ENCODE results near the gene ZSWIM9. TPM values are rescaled to one million over a fixed set of nuclear protein-coding genes. Genes with fewer than 3 reads are reported as not detected.

ZSWIM9 gene
- total and polyA plus RNA-seq, 11 donors: 2.2 to 7.7 (median 6.2) TPM

DNA sequence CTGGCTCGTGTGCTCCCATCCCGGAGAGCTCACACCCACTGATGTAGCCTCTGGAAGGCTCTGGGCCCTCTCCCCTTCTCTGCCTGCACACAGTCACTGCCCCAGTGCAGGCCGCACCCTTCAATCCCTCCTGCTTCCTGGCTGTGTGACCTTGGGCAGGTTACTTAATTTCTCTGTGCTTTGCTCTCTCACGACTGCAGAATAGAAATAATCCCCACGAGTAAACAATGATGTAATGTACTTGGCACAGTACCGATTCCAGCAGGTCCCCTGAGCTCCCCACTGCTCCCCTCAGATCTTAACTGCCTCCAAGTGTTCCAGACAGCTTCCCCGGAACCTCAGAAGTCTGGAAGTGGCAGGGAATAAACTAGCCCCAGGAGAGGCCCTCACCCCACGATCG, 16.5 kb upstream of the ZSWIM9 start:
- WGBS, 4 donors: 45 to 68% (median 61%) methylated on average over 9 of the region's 9 CpGs
- no peaks in the 10 kb centered on the region for H3K27me3 ChIP-seq
- DNase-seq: no peak
- intact Hi-C loops (cut with DNase I): no loop called here
- no peak overlapping the region for H3K27ac ChIP-seq
- TF ChIP-seq, protein P1, sequence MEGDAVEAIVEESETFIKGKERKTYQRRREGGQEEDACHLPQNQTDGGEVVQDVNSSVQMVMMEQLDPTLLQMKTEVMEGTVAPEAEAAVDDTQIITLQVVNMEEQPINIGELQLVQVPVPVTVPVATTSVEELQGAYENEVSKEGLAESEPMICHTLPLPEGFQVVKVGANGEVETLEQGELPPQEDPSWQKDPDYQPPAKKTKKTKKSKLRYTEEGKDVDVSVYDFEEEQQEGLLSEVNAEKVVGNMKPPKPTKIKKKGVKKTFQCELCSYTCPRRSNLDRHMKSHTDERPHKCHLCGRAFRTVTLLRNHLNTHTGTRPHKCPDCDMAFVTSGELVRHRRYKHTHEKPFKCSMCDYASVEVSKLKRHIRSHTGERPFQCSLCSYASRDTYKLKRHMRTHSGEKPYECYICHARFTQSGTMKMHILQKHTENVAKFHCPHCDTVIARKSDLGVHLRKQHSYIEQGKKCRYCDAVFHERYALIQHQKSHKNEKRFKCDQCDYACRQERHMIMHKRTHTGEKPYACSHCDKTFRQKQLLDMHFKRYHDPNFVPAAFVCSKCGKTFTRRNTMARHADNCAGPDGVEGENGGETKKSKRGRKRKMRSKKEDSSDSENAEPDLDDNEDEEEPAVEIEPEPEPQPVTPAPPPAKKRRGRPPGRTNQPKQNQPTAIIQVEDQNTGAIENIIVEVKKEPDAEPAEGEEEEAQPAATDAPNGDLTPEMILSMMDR (IDR thresholded peaks at IDR 0.05): no peak
- no peak for TF ChIP-seq POLR2A (IDR thresholded peaks at IDR 0.05)
- peak in 2 of 4 donors; percentile 10 to 48 for ATAC-seq
- no peaks in the 10 kb centered on the region for H3K4me1 ChIP-seq
- H3K9me3 ChIP-seq: no peaks in the 10 kb centered on the region
- H3K36me3 ChIP-seq: peaks cover 0 to 30% (median 0%) of the 10 kb centered on the region in 9 donors
- no peak overlapping the region for H3K4me3 ChIP-seq

DNA sequence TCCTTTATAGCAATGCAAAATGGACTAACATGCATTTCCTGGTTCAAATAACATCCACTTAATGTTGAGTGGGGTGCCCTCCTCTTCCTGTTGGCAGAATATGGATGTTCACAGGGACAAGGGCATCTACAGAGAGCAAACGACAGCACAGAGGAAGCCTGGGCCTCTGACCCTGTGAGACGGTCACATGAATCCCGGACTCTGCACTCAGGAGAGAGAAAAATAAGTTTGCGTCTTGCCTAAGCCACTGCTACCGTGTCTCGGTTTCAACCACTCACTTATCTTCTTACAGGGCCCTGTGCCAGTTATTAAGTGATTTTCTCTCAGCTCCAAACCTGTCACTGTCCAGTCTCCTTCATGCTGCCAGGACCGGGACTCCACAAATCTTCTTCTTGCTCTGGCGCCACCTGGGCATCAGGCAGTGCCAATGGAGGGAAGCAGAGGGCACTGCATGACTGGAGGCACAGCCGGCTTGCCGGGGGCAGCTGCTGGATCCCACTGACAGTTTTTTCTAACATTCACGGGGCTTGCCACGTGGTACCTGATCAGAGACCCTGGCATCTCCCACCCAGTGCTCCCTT, 12.2 kb upstream of the ZSWIM9 start:
- H3K36me3 ChIP-seq: peaks cover 0 to 18% (median 0%) of the 10 kb centered on the region in 9 donors
- TF ChIP-seq, protein P1 (IDR thresholded peaks at IDR 0.05): peak in 5 of 12 donors; percentile 9 to 35 (median 14)
- TF ChIP-seq POLR2A (IDR thresholded peaks at IDR 0.05): no peak
- DNase-seq: peak in 2 of 5 donors; percentile 44 to 55
- no peaks in the 10 kb centered on the region for H3K9me3 ChIP-seq
- no peaks in the 10 kb centered on the region for H3K4me1 ChIP-seq
- WGBS, 4 donors: 57 to 66% (median 63%) methylated on average over 12 of the region's 12 CpGs
- no peak overlapping the region for H3K27ac ChIP-seq
- no peaks in the 10 kb centered on the region for H3K27me3 ChIP-seq
- H3K4me3 ChIP-seq: no peak overlapping the region
- peak in 3 of 4 donors; percentile 57 to 72 (median 65) for ATAC-seq
- intact Hi-C loops (cut with DNase I): no loop called here

DNA sequence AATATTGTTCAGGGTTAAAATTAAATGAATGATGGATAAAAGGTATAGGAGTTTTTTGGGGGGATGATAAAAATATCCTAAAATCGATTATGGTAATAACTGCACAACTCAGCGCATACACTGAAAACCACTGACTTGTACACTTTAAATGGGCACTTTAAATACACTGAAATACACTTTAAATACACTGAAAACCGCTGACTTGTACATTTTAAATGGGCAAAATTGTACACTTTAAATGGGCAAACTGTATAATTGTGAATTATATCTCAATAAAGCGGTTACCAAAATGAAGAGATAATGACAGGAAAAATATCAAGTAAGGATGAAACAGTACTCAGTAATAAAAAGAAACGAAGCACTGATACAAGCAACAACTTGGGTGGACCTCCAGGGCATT, 1.8 kb upstream of the ZSWIM9 start:
- no peak for TF ChIP-seq POLR2A (IDR thresholded peaks at IDR 0.05)
- TF ChIP-seq, protein P1 (IDR thresholded peaks at IDR 0.05): no peak
- intact Hi-C loops (cut with DNase I): no loop called here
- no peak for DNase-seq
- peaks cover 0 to 17% (median 6%) of the 10 kb centered on the region in 9 donors for H3K36me3 ChIP-seq
- 72 to 94% (median 88%) methylated on average over 5 of the region's 5 CpGs for WGBS, 4 donors
- peaks cover 0 to 20% (median 7%) of the 10 kb centered on the region in 12 donors for H3K4me1 ChIP-seq
- H3K27me3 ChIP-seq: no peaks in the 10 kb centered on the region
- H3K9me3 ChIP-seq: no peaks in the 10 kb centered on the region
- H3K27ac ChIP-seq: no peak overlapping the region
- H3K4me3 ChIP-seq: peak overlapping the region in 1 of 12 donors; percentile 80
- ATAC-seq: no peak

DNA sequence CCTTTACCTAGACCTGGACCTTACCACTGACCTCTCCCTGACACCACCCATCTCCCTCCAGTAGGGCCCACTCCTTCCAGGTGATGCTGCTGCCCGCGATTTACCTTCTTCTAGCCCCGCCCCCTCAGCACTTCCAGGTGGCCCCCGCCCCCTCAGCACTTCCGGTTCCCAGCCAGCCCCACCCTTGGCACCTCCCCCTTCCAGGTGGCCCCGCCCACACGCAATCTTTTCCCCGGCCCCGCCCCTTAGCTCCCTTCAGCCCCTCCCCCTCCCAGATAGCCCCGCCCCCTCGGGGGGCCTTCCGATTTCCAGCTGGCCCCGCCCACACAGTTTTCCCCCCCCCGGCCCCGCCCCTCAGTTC, 922 bp upstream of the ZSWIM9 start:
- Histone ChIP-seq H3K4me1 (peaks cover 0 to 20% (median 7%) of the 10 kb centered on the region in 12 donors), H3K9me3 (no peaks in the 10 kb centered on the region), H3K4me3 (peak overlapping the region; percentile 58 to 95 (median 79)), H3K36me3 (peaks cover 0 to 25% (median 14%) of the 10 kb centered on the region in 9 donors), H3K27ac (peak overlapping the region in 9 of 12 donors; percentile 89 to 98 (median 94)), H3K27me3 (no peaks in the 10 kb centered on the region)
- peak; percentile 54 to 89 (median 62) for DNase-seq
- peak in 3 of 4 donors; percentile 18 to 51 (median 19) for ATAC-seq
- TF ChIP-seq, protein P1 (IDR thresholded peaks at IDR 0.05): no peak
- no peak for TF ChIP-seq POLR2A (IDR thresholded peaks at IDR 0.05)
- intact Hi-C loops (cut with DNase I): no loop called here
- WGBS, 4 donors: 2 to 6% (median 5%) methylated on average over 10 to 15 of the region's 15 CpGs

Measured in heart left ventricle (tissue), 16 donors.